KMS-11 (cell line): ENCODE measurements around the gene CDK14.
"Not testable (repeated sequence)": the region's sequence is repeated elsewhere in the genome, so short reads cannot be mapped to it uniquely, and the experiment has no call there.

Experiments
- H2AFZ ChIP-seq: fragments of 200-600 bp; sonication (generic); 2 replicates; pipeline ENCODE4 v1.6.1; 2016; ENCODE audit warnings: antibody characterized with exemption, mixed run types, low read depth
- H3K27ac ChIP-seq: fragments of 200-600 bp; sonication (generic); 2 replicates; pipeline ENCODE4 v1.6.1; 2016; ENCODE audit warnings: mild to moderate bottlenecking, mixed run types
- H3K27me3 ChIP-seq: fragments of 200-600 bp; sonication (generic); 2 replicates; pipeline ENCODE4 v1.6.1; 2017; ENCODE audit warnings: mild to moderate bottlenecking, low read depth, mixed run types, moderate library complexity; ENCODE audit not compliant: insufficient read depth
- H3K36me3 ChIP-seq: fragments of 200-600 bp; sonication (generic); 2 replicates; pipeline ENCODE4 v1.6.1; 2017; ENCODE audit warnings: mild to moderate bottlenecking, mixed run types; ENCODE audit not compliant: insufficient read depth
- H3K4me1 ChIP-seq: fragments of 200-600 bp; sonication (generic); 2 replicates; pipeline ENCODE4 v1.6.1; 2016; ENCODE audit warnings: mild to moderate bottlenecking, low read depth, mixed run types; ENCODE audit not compliant: poor library complexity, severe bottlenecking
- H3K4me2 ChIP-seq: fragments of 200-600 bp; sonication (generic); 2 replicates; pipeline ENCODE4 v1.7.0; 2016; ENCODE audit warnings: mild to moderate bottlenecking, mixed run types
- H3K4me3 ChIP-seq: fragments of 200-600 bp; sonication (generic); IDR thresholded peaks from 2 replicates; pipeline ENCODE4 v1.6.1; 2017; ENCODE audit warnings: low read depth, low read length, mixed read lengths; ENCODE audit not compliant: insufficient read depth
- H3K79me2 ChIP-seq: fragments of 200-600 bp; sonication (generic); 2 replicates; pipeline ENCODE4 v1.6.1; 2016; ENCODE audit warnings: low read depth, mixed run types; ENCODE audit not compliant: insufficient read depth
- H3K9ac ChIP-seq: fragments of 200-600 bp; sonication (generic); 2 replicates; pipeline ENCODE4 v1.6.1; 2016; ENCODE audit warnings: mild to moderate bottlenecking, mixed run types
- H4K20me1 ChIP-seq: fragments of 200-600 bp; sonication (generic); 2 replicates; pipeline ENCODE4 v1.6.1; 2016; ENCODE audit warnings: mild to moderate bottlenecking, mixed run types; ENCODE audit not compliant: insufficient read depth
- CTCF ChIP-seq: fragments of 200-600 bp; sonication (generic); conservative IDR thresholded peaks from 2 replicates; pipeline ENCODE4 v1.6.1; 2017; ENCODE audit warnings: low read depth, mild to moderate bottlenecking, antibody characterized with exemption, low read length, moderate library complexity, mixed read lengths

Gene CDK14

GRCh38 chr7:90769036-90769435 is 172.9 kb downstream of the CDK14 start:
- Histone ChIP-seq H2AFZ (no peak overlapping the region), H3K36me3 (peaks cover 18% of the 10 kb centered on the region; the same call in 1 of the 2 replicates), H3K9ac (no peak overlapping the region), H3K79me2 (peaks cover 99% of the 10 kb centered on the region), H3K4me2 (no peak overlapping the region), H3K4me1 (peaks cover 60% of the 10 kb centered on the region), H3K27ac (no peak overlapping the region), H3K27me3 (no peaks in the 10 kb centered on the region), H4K20me1 (peaks cover 20% of the 10 kb centered on the region; the same call in 1 of the 2 replicates), H3K4me3 (no peak overlapping the region)
- no peak for TF ChIP-seq CTCF

- peaks cover 99% of the 10 kb centered on the region for H3K79me2 ChIP-seq
- not testable (repeated sequence) for H2AFZ ChIP-seq, H3K4me3 ChIP-seq, H3K4me2 ChIP-seq, H3K27ac ChIP-seq, H3K9ac ChIP-seq, H3K27me3 ChIP-seq
- peaks cover 18% of the 10 kb centered on the region; the same call in 1 of the 2 replicates for H3K36me3 ChIP-seq
- peaks cover 66% of the 10 kb centered on the region for H3K4me1 ChIP-seq
- H4K20me1 ChIP-seq, result peaks cover 26% of the 10 kb centered on the region
Observed at GRCh38 chr7:90769566-90769965, 173.4 kb downstream of the CDK14 start.

- H3K79me2 ChIP-seq, result peaks cover 96% of the 10 kb centered on the region
- no peak for TF ChIP-seq CTCF
- H3K27ac ChIP-seq, result no peak overlapping the region
- H3K9ac ChIP-seq, result no peak overlapping the region
- peaks cover 18% of the 10 kb centered on the region; the same call in 1 of the 2 replicates for H3K36me3 ChIP-seq
- H4K20me1 ChIP-seq, result peaks cover 31% of the 10 kb centered on the region
- H3K4me1 ChIP-seq, result peaks cover 77% of the 10 kb centered on the region
- H2AFZ ChIP-seq, result no peak overlapping the region
- no peak overlapping the region for H3K4me2 ChIP-seq
- H3K27me3 ChIP-seq, result no peaks in the 10 kb centered on the region
- no peak overlapping the region for H3K4me3 ChIP-seq
Observed at GRCh38 chr7:90771281-90771680, 175.2 kb downstream of the CDK14 start.

GRCh38 chr7:90772410-90772809 is 176.3 kb downstream of the CDK14 start:
- no peak overlapping the region for H3K9ac ChIP-seq
- peaks cover 33% of the 10 kb centered on the region for H4K20me1 ChIP-seq
- no peaks in the 10 kb centered on the region for H3K27me3 ChIP-seq
- H3K4me1 ChIP-seq, result peaks cover 86% of the 10 kb centered on the region
- H3K4me2 ChIP-seq, result peak overlapping the region; percentile 7
- peaks cover 96% of the 10 kb centered on the region for H3K79me2 ChIP-seq
- H3K4me3 ChIP-seq, result no peak overlapping the region
- no peak overlapping the region for H2AFZ ChIP-seq
- no peak overlapping the region for H3K27ac ChIP-seq
- TF ChIP-seq CTCF, result no peak
- peaks cover 18% of the 10 kb centered on the region; the same call in 1 of the 2 replicates for H3K36me3 ChIP-seq

- H3K79me2 ChIP-seq, result peaks cover 96% of the 10 kb centered on the region
- H3K9ac ChIP-seq, result no peak overlapping the region
- H3K4me3 ChIP-seq, result no peak overlapping the region
- H4K20me1 ChIP-seq, result peaks cover 33% of the 10 kb centered on the region
- no peak for TF ChIP-seq CTCF
- no peak overlapping the region for H3K27ac ChIP-seq
- H3K27me3 ChIP-seq, result no peaks in the 10 kb centered on the region
- H3K4me2 ChIP-seq, result peak overlapping the region; percentile 7
- H3K36me3 ChIP-seq, result peaks cover 18% of the 10 kb centered on the region; the same call in 1 of the 2 replicates
- no peak overlapping the region for H2AFZ ChIP-seq
- peaks cover 83% of the 10 kb centered on the region for H3K4me1 ChIP-seq
Observed at GRCh38 chr7:90773269-90773668, 177.1 kb downstream of the CDK14 start.
